Measurements from ENCODE around the gene ANKRD11.

The ANKRD11 gene

DNA sequence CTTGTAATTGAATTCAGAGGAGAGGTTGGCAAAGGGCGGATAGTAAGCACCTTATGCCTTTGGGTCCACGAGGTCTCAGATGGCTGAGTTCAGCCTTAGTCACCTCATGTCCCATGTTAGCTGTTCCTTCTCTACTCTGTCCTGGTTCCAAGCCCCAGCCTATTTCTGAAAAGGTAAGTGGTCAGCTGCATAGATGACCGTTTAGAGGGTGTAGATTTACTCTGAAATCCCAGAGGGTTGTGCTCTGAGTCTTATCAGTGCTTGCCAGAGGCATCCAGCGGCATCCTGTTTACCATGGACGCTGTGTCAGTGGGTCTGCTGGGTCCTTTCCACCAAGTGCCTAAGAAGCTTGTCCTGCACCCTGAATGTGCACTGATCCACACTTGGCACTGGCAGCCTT lies 271.0 kb downstream of the ANKRD11 start:
- no peak for DNase-seq (ENCODE audit: low read depth, low spot score)
- in situ Hi-C loops (cut with HindIII; ENCODE audit: low sequenced_read_pairs) = no loop called here
- TF ChIP-seq, protein P1, sequence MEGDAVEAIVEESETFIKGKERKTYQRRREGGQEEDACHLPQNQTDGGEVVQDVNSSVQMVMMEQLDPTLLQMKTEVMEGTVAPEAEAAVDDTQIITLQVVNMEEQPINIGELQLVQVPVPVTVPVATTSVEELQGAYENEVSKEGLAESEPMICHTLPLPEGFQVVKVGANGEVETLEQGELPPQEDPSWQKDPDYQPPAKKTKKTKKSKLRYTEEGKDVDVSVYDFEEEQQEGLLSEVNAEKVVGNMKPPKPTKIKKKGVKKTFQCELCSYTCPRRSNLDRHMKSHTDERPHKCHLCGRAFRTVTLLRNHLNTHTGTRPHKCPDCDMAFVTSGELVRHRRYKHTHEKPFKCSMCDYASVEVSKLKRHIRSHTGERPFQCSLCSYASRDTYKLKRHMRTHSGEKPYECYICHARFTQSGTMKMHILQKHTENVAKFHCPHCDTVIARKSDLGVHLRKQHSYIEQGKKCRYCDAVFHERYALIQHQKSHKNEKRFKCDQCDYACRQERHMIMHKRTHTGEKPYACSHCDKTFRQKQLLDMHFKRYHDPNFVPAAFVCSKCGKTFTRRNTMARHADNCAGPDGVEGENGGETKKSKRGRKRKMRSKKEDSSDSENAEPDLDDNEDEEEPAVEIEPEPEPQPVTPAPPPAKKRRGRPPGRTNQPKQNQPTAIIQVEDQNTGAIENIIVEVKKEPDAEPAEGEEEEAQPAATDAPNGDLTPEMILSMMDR (IDR thresholded peaks at IDR 0.05; ENCODE audit: low read depth, low read length) = no peak
- H3K4me3 ChIP-seq (ENCODE audit: low read depth, low read length) = no peak overlapping the region

Data from astrocyte of the spinal cord (primary cell).